Mononuclear cell (primary cell): ENCODE data around the gene DPF3. TPM values are rescaled to one million over a fixed set of nuclear protein-coding genes. Genes with fewer than 3 reads are reported as not detected.

Experiments used
- H3K27me3 ChIP-seq: 2 replicates; pipeline ENCODE4 v1.6.0; 2011; ENCODE audit warnings: low read length, control low read depth; ENCODE audit not compliant: insufficient read depth
- H3K4me1 ChIP-seq: 2 replicates; pipeline ENCODE4 v1.5.1; 2011; ENCODE audit warnings: mild to moderate bottlenecking, low read length, control low read depth; ENCODE audit not compliant: insufficient read depth
- H3K4me3 ChIP-seq: 2 replicates; pipeline ENCODE4 v1.5.1; 2011; ENCODE audit warnings: mild to moderate bottlenecking, low read length, moderate library complexity
- H3K9me3 ChIP-seq: 2 replicates; pipeline ENCODE4 v1.5.1; 2011; ENCODE audit warnings: low read depth, mild to moderate bottlenecking, control low read depth, low read length
- total RNA-seq: library from RNA; depleted of rRNA; stranded (reverse); fragments of >200 nt; gene quantifications from one replicate; pipeline ENCODE4 v1.2.3, GENCODE V29; 2012

DPF3 gene
- total RNA-seq, 1 donor: 1.3 TPM

- Histone ChIP-seq H3K4me3 (no peak overlapping the region), H3K4me1 (no peaks in the 10 kb centered on the region), H3K27me3 (no peaks in the 10 kb centered on the region), H3K9me3 (no peaks in the 10 kb centered on the region)
Observed at GRCh38 chr14:72644038-72644437, 249.9 kb downstream of the DPF3 start.

GRCh38 chr14:72643317-72643801, 250.5 kb downstream of the DPF3 start:
- Histone ChIP-seq H3K27me3 (no peaks in the 10 kb centered on the region), H3K4me1 (no peaks in the 10 kb centered on the region), H3K9me3 (no peaks in the 10 kb centered on the region), H3K4me3 (no peak overlapping the region)

- Histone ChIP-seq H3K4me3 (no peak overlapping the region), H3K27me3 (no peaks in the 10 kb centered on the region), H3K4me1 (no peaks in the 10 kb centered on the region), H3K9me3 (no peaks in the 10 kb centered on the region)
Observed at GRCh38 chr14:72640911-72641485, 252.9 kb downstream of the DPF3 start.

DNA sequence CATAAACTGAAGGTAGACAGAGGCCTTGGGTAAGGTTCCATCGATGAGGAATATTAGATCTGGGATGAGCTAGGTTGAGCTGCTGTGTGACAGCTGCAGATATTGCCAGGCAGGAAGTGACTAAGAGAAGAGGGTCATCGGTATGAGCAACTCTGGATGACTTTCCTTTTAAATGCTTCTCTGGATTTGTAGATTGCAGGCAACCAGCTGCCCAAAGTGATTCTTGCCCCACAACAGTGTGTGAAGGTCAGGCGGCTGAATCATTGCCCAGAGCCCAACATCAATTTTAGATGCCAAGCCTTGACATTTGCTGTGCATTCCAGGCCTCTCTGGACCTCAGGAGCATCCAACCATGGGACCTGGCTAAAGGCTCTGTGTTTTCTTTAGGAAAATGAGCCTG, 255.9 kb downstream of the DPF3 start:
- Histone ChIP-seq H3K4me1 (no peaks in the 10 kb centered on the region), H3K9me3 (no peaks in the 10 kb centered on the region), H3K27me3 (no peaks in the 10 kb centered on the region), H3K4me3 (no peak overlapping the region)

DNA sequence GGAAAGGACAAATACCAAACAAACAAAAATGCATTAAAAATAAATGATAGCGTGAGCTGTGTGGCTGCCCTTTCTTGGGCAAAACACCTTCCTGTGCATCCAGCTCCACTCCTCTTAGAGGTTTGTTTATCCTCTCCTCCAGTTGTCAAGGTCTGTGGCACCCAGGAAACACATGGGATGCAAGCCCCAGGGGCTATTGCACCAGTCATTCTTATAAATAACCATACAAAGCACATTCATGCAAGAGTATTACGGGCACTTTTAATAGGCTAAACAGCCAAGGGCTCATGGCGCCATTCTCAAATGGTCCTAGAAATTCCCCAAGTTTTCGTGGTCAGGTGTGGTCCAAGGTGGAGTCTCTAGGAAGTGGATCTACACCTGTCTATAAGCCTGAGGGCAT, 257.0 kb downstream of the DPF3 start:
- no peak overlapping the region for H3K4me3 ChIP-seq
- no peaks in the 10 kb centered on the region for H3K4me1 ChIP-seq
- H3K27me3 ChIP-seq: no peaks in the 10 kb centered on the region
- H3K9me3 ChIP-seq: no peaks in the 10 kb centered on the region

GRCh38 chr14:72636094-72636493, 257.8 kb downstream of the DPF3 start:
- Histone ChIP-seq H3K27me3 (no peaks in the 10 kb centered on the region), H3K9me3 (no peaks in the 10 kb centered on the region), H3K4me3 (no peak overlapping the region), H3K4me1 (no peaks in the 10 kb centered on the region)

GRCh38 chr14:72634691-72635616, 258.9 kb downstream of the DPF3 start:
- no peaks in the 10 kb centered on the region for H3K9me3 ChIP-seq
- H3K4me3 ChIP-seq: no peak overlapping the region
- no peaks in the 10 kb centered on the region for H3K27me3 ChIP-seq
- H3K4me1 ChIP-seq: no peaks in the 10 kb centered on the region

- Histone ChIP-seq H3K4me1 (no peaks in the 10 kb centered on the region), H3K4me3 (no peak overlapping the region), H3K9me3 (no peaks in the 10 kb centered on the region), H3K27me3 (no peaks in the 10 kb centered on the region)
Observed at GRCh38 chr14:72633551-72633950, 260.4 kb downstream of the DPF3 start.

GRCh38 chr14:72632727-72633126, 261.2 kb downstream of the DPF3 start:
- Histone ChIP-seq H3K4me3 (no peak overlapping the region), H3K9me3 (no peaks in the 10 kb centered on the region), H3K27me3 (no peaks in the 10 kb centered on the region), H3K4me1 (no peaks in the 10 kb centered on the region)

GRCh38 chr14:72631401-72631800, 262.5 kb downstream of the DPF3 start:
- Histone ChIP-seq H3K9me3 (no peaks in the 10 kb centered on the region), H3K4me1 (no peaks in the 10 kb centered on the region), H3K4me3 (no peak overlapping the region), H3K27me3 (no peaks in the 10 kb centered on the region)

GRCh38 chr14:72630374-72630773, 263.5 kb downstream of the DPF3 start:
- Histone ChIP-seq H3K27me3 (no peaks in the 10 kb centered on the region), H3K9me3 (no peaks in the 10 kb centered on the region), H3K4me1 (no peaks in the 10 kb centered on the region), H3K4me3 (no peak overlapping the region)

GRCh38 chr14:72629534-72629933, 264.4 kb downstream of the DPF3 start:
- H3K9me3 ChIP-seq: no peaks in the 10 kb centered on the region
- no peaks in the 10 kb centered on the region for H3K4me1 ChIP-seq
- H3K4me3 ChIP-seq: no peak overlapping the region
- no peaks in the 10 kb centered on the region for H3K27me3 ChIP-seq

DNA sequence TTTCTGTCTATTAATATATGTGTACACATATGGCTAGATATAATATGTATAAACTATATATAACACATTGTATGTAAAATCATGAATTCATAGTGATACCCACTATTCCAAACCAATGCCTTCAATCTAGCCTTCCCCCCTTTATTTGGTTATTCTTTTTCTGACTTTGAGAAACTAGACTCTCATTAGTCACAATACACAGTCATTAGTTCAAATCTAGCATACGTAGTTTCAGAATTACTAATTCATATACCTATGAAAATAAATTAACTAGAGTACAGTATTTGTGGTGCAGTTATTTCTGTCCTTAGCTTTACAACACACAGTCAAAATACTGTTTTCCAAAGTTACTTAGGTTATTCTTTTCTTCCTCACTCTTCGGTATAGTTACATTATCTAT, 268.2 kb downstream of the DPF3 start:
- Histone ChIP-seq H3K4me3 (no peak overlapping the region), H3K9me3 (no peaks in the 10 kb centered on the region), H3K27me3 (no peaks in the 10 kb centered on the region), H3K4me1 (no peaks in the 10 kb centered on the region)

DNA sequence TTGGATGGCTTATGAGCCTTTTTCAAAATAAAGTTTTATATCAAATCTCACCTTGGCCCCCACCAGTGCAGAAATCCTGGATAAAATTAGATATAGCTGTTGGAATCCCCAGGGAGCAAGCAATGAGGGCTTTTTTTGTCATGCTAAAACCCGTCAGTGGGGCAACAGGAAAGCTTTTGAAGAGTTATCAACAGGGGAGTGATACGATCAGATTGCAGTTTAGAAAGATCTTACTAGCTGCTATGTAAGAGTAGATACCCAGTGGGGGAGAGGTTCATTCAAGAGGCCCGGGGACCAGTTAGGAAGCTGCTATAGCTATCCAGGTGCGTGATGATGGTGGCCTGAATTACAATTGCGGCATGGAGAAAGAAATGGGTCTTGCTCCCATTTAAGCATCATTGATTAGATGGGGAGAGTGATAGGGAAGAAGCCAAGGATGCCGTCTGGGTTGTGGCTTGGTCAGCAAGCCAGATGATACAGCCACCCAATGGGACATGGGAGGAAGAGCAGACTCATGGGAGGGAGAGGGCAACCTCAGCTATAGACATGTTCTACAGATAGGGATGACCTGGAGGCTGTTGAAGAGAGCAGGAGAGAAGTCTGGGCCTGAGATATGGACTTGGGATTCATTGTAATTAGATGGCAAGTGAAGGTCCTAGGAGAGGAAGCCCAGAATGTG, 272.4 kb downstream of the DPF3 start:
- no peaks in the 10 kb centered on the region for H3K9me3 ChIP-seq
- no peaks in the 10 kb centered on the region for H3K4me1 ChIP-seq
- no peak overlapping the region for H3K4me3 ChIP-seq
- no peaks in the 10 kb centered on the region for H3K27me3 ChIP-seq

- Histone ChIP-seq H3K4me1 (no peaks in the 10 kb centered on the region), H3K27me3 (no peaks in the 10 kb centered on the region)
Observed at GRCh38 chr14:72619881-72620280, 274.0 kb downstream of the DPF3 start.

More at GRCh38 chr14:72619881-72620280, 274.0 kb downstream of the DPF3 start:
- H3K9me3 ChIP-seq: no peaks in the 10 kb centered on the region
- no peak overlapping the region for H3K4me3 ChIP-seq
